ENCODE results near the gene ITGB6.

Gene ITGB6

GRCh38 chr2:160167089-160167740 is 32.9 kb downstream of the ITGB6 start:
- no peak overlapping the region for H2AFZ ChIP-seq (ENCODE audit: low read depth, low read length)
- TF ChIP-seq EZH2 (IDR thresholded peaks at IDR 0.05; ENCODE audit: borderline replicate concordance, low read depth, low read length, severe bottlenecking) (no peak), CTCF (IDR thresholded peaks at IDR 0.05; ENCODE audit: borderline replicate concordance, extremely low read depth, low read length, poor library complexity, severe bottlenecking) (no peak)
- no peaks in the 10 kb centered on the region for H3K4me1 ChIP-seq (ENCODE audit: insufficient read depth, low read length)
- no peaks in the 10 kb centered on the region for H4K20me1 ChIP-seq (ENCODE audit: insufficient read depth, low read length)
- ATAC-seq (ENCODE audit: insufficient read depth, low read depth) = no peak
- no peaks in the 10 kb centered on the region for H3K9me3 ChIP-seq (ENCODE audit: insufficient read depth, low read length, severe bottlenecking)
- no peaks in the 10 kb centered on the region for H3K27me3 ChIP-seq (ENCODE audit: insufficient read depth, low read length, poor library complexity)
- H3K4me2 ChIP-seq (ENCODE audit: insufficient read depth, low read length) = no peak overlapping the region
- no peak overlapping the region for H3K27ac ChIP-seq (ENCODE audit: low read length)
- DNase-seq = no peak
- no peaks in the 10 kb centered on the region for H3K79me2 ChIP-seq (ENCODE audit: insufficient read depth, low read length)
- no peak overlapping the region for H3K4me3 ChIP-seq (ENCODE audit: low read depth in 1 of 2, low read length in 2 of 2)
- no peaks in the 10 kb centered on the region for H3K36me3 ChIP-seq (ENCODE audit: insufficient read depth, low read length)
- H3K9ac ChIP-seq (ENCODE audit: low read depth, low read length) = no peak overlapping the region

DNA sequence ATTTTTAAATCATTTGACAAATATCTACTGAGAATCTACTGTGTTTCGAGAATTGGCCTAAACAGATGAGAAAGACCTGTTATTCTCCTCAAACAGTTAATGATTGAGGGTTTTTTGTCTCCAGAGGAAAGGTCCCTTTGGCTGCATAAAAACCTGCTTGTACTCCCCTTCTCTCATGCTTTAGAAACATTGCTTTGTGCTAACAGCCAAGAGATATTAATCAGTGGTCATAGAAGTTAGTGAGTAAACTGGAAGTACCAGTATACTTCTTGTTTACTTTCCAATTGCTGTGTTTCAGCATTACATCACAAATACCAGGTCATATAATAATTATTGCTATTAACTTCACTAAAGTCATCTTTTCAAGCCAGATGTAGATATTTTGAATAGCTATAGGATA is 34.1 kb downstream of the ITGB6 start:
- H3K4me3 ChIP-seq (ENCODE audit: low read depth in 1 of 2, low read length in 2 of 2) = no peak overlapping the region
- no peak for DNase-seq
- H3K36me3 ChIP-seq (ENCODE audit: insufficient read depth, low read length) = no peaks in the 10 kb centered on the region
- no peaks in the 10 kb centered on the region for H3K4me1 ChIP-seq (ENCODE audit: insufficient read depth, low read length)
- H3K9ac ChIP-seq (ENCODE audit: low read depth, low read length) = no peak overlapping the region
- H3K79me2 ChIP-seq (ENCODE audit: insufficient read depth, low read length) = no peaks in the 10 kb centered on the region
- no peak for ATAC-seq (ENCODE audit: insufficient read depth, low read depth)
- H2AFZ ChIP-seq (ENCODE audit: low read depth, low read length) = no peak overlapping the region
- TF ChIP-seq CTCF (IDR thresholded peaks at IDR 0.05; ENCODE audit: borderline replicate concordance, extremely low read depth, low read length, poor library complexity, severe bottlenecking) (no peak), EZH2 (IDR thresholded peaks at IDR 0.05; ENCODE audit: borderline replicate concordance, low read depth, low read length, severe bottlenecking) (no peak)
- no peak overlapping the region for H3K27ac ChIP-seq (ENCODE audit: low read length)
- H3K4me2 ChIP-seq (ENCODE audit: insufficient read depth, low read length) = no peak overlapping the region
- no peaks in the 10 kb centered on the region for H4K20me1 ChIP-seq (ENCODE audit: insufficient read depth, low read length)
- H3K27me3 ChIP-seq (ENCODE audit: insufficient read depth, low read length, poor library complexity) = no peaks in the 10 kb centered on the region
- H3K9me3 ChIP-seq (ENCODE audit: insufficient read depth, low read length, severe bottlenecking) = no peaks in the 10 kb centered on the region

DNA sequence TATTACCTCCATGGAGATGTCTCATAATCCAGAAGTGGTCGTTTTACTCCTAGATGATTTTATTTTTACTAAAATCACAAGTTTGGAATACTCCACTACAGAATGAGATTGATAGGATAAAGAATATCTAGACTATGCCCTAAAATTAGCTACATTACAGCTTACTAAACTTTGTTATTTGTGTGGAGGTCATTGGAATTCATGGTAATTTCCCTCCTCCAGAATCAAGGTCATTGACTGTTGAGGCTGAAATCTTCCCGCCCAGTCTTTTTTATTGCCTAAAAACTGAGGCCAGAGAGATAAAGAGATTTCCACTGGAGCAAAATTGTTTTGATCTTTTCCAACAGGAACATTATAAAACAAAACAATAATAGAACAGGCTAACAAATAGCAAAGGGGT is 35.0 kb downstream of the ITGB6 start:
- no peak for ATAC-seq (ENCODE audit: insufficient read depth, low read depth)
- Histone ChIP-seq H3K79me2 (ENCODE audit: insufficient read depth, low read length) (no peaks in the 10 kb centered on the region), H3K36me3 (ENCODE audit: insufficient read depth, low read length) (no peaks in the 10 kb centered on the region), H2AFZ (ENCODE audit: low read depth, low read length) (no peak overlapping the region), H3K9ac (ENCODE audit: low read depth, low read length) (no peak overlapping the region), H3K9me3 (ENCODE audit: insufficient read depth, low read length, severe bottlenecking) (no peaks in the 10 kb centered on the region), H3K27me3 (ENCODE audit: insufficient read depth, low read length, poor library complexity) (no peaks in the 10 kb centered on the region), H3K4me2 (ENCODE audit: insufficient read depth, low read length) (no peak overlapping the region), H3K4me1 (ENCODE audit: insufficient read depth, low read length) (no peaks in the 10 kb centered on the region), H3K27ac (ENCODE audit: low read length) (no peak overlapping the region), H4K20me1 (ENCODE audit: insufficient read depth, low read length) (no peaks in the 10 kb centered on the region), H3K4me3 (ENCODE audit: low read depth in 1 of 2, low read length in 2 of 2) (no peak overlapping the region)
- DNase-seq = no peak
- TF ChIP-seq EZH2 (IDR thresholded peaks at IDR 0.05; ENCODE audit: borderline replicate concordance, low read depth, low read length, severe bottlenecking) (no peak), CTCF (IDR thresholded peaks at IDR 0.05; ENCODE audit: borderline replicate concordance, extremely low read depth, low read length, poor library complexity, severe bottlenecking) (no peak)
